ENCODE results near the gene HDAC8. TPM values are rescaled to one million over a fixed set of nuclear protein-coding genes. Genes with fewer than 3 reads are reported as not detected.
"Not testable (repeated sequence)": the region's sequence is repeated elsewhere in the genome, so short reads cannot be mapped to it uniquely, and the experiment has no call there.

The HDAC8 gene
- polyA plus RNA-seq, 3 donors: 12.2 to 27.8 (median 14.9) TPM

DNA sequence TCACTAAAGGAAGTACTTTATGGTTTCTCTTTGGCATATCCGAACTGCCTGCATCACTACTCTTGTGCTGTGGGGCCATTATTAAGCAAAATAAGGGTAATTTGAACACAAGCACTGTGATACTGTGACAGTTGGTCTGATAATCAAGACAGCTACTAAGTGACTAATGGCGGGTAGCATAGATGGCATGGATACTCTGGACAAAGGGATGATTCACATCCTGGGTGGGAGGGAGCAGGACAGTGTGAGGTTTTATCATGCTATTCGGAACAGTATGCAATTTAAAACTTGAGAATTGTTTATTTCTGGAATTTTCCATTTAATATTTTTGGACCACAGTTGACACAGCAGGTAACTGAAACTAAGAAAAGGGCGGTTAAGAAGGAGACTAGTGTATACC is 214.3 kb downstream of the HDAC8 start:
- WGBS, 3 donors: 84 to 99% (median 95%) methylated on average over 4 of the region's 4 CpGs
- no peak overlapping the region for H3K27ac ChIP-seq (ENCODE audit: low read depth, low read length)

DNA sequence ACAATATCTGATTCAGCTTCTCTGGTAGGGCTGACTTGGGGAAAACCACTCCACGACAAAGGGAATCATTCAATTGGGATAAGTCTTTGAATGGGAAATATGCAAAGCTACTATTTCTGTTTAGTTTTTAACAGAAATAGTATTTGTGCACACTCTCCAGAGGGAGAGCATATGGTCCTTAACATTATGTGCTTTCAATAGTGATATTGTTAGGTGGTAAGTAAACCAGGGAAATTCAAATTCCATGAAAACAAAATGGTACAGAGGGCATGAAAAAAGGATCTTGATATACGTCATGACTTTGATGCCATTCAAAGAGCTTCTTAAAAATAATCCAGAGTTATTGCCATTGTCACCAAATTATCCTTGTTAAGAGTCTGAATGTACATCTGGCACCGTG is 219.9 kb downstream of the HDAC8 start:
- H3K27ac ChIP-seq (ENCODE audit: low read depth, low read length): no peak overlapping the region
- WGBS, 3 donors: 73 to 93% (median 92%) methylated on average over 3 of the region's 3 CpGs

GRCh38 chrX:72351606-72352334 is 220.9 kb downstream of the HDAC8 start:
- 58 to 84% (median 77%) methylated on average over 8 of the region's 8 CpGs for WGBS, 3 donors
- no peak overlapping the region for H3K27ac ChIP-seq (ENCODE audit: low read depth, low read length)

DNA sequence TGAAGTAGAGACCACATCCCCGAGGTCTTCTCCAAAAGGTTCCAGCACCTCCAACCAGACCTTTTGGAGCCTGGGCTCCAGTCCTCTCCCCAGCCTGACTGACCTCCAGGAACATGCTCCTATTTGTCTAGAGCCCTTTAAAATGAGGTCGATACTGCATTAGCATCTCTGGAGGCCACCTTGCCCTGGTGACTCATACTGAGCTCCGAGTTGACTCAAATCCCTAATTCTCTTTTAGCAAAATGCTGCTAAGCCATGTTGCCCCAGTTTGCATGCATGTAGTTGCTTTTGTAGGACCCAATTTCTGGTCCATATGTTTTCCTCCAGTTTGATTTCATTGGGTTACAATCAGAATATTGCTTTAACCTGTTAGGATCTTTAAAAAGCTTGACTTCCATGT is 223.5 kb downstream of the HDAC8 start:
- H3K27ac ChIP-seq (ENCODE audit: low read depth, low read length): no peak overlapping the region
- 57 to 95% (median 80%) methylated on average over 3 of the region's 3 CpGs for WGBS, 3 donors

GRCh38 chrX:72348247-72348979 is 224.2 kb downstream of the HDAC8 start:
- no peak overlapping the region for H3K27ac ChIP-seq (ENCODE audit: low read depth, low read length)
- 90 to 99% (median 95%) methylated on average over 5 of the region's 5 CpGs for WGBS, 3 donors

DNA sequence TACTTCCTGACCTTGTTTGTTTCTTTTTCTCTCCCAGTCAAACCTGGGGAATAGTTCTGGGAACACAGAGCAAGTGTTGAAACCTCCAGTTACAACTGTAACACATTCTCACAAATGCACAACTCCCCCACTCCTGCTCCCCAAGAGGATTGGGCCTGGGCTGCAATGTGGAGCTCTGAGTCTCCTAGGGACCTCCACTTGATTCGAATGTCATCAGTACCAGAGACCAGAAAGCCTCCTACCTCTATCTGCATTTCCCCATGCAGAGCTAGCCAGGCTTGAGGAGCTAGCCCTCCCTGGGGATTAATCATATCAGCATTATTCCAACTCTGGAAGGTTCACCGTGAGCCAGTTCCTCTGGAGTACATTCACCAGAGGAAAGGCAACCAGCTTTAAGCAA is 225.3 kb downstream of the HDAC8 start:
- H3K27ac ChIP-seq (ENCODE audit: low read depth, low read length): no peak overlapping the region
- 41 to 61% (median 44%) methylated on average over 2 of the region's 2 CpGs for WGBS, 3 donors

GRCh38 chrX:72346302-72346949 is 226.2 kb downstream of the HDAC8 start:
- WGBS, 3 donors: 68 to 93% (median 88%) methylated on average over 6 of the region's 6 CpGs

GRCh38 chrX:72340626-72341025 is 232.0 kb downstream of the HDAC8 start:
- no peak overlapping the region for H3K27ac ChIP-seq (ENCODE audit: low read depth, low read length)
- 67 to 91% (median 89%) methylated on average over 2 of the region's 2 CpGs for WGBS, 3 donors

More at GRCh38 chrX:72346302-72346949, 226.2 kb downstream of the HDAC8 start:
- no peak overlapping the region for H3K27ac ChIP-seq (ENCODE audit: low read depth, low read length)

DNA sequence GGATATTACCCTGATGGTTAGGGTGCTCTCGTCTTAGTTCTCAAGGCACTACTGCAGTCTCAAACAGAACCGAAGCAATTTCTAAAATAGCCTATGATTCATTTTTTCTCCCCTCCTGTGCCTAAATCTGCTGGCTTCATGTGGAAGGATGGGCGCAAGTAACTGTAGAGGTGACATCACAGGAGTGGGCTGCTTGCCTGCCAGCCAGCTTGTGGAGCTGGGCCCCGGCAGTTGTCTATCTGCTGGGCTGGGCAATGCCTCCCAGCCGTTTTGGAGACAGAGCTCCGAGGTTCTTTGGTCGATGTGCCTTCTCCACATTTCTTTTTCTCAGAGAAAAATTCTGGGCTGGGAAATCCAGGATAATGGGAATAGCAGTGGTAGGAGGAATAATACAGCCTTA is 232.6 kb downstream of the HDAC8 start:
- 83 to 95% (median 90%) methylated on average over 7 of the region's 7 CpGs for WGBS, 3 donors

DNA sequence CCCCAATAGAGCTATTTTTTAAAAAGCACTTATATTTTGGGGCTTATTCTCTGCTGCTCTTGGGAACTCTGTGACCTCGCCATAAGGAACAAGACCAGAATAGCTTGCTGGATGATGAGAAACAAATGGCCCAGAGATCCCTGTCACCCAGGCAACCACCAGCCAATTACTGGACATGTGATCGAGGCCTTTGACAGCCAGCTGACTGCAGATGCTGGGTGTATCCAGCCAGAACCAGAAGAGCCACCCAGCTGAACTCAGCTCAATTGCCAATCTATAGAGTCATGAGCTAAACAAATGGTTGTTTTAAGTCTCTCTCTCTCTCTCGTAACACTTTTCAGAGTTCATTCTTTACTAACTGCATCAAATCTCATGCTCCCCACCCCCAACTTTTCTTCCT is 242.5 kb downstream of the HDAC8 start:
- no peak overlapping the region for H3K27ac ChIP-seq (ENCODE audit: low read depth, low read length)
- 81 to 93% (median 86%) methylated on average over 3 of the region's 3 CpGs for WGBS, 3 donors

More for the DNA sequence above, 232.6 kb downstream of the HDAC8 start:
- no peak overlapping the region for H3K27ac ChIP-seq (ENCODE audit: low read depth, low read length)

GRCh38 chrX:72326605-72327300 is 245.9 kb downstream of the HDAC8 start:
- 75 to 93% (median 90%) methylated on average over 8 of the region's 8 CpGs for WGBS, 3 donors
- no peak overlapping the region for H3K27ac ChIP-seq (ENCODE audit: low read depth, low read length)

DNA sequence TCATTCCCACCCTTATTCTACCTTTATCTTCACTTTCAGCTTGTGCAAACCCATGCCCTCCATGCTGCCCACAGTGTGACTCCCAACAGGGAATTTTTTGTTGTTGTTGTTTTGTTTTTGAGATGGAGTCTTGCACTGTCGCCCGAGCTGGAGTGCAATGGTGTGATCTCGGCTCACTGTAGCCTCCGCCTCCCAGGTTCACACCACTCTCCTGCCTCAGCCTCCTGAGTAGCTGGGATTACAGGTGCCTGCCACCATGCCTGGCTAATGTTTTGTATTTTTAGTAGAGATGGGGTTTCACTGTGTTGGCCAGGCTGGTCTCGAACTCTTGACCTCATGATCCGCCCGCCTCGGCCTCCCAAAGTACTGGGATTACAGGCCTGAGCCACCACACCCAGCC is 253.0 kb downstream of the HDAC8 start:
- H3K27ac ChIP-seq (ENCODE audit: low read depth, low read length): not testable (repeated sequence)
- 89 to 99% (median 94%) methylated on average over 8 of the region's 8 CpGs for WGBS, 3 donors

GRCh38 chrX:72317139-72317538 is 255.5 kb downstream of the HDAC8 start:
- WGBS, 3 donors: 71 to 100% (median 89%) methylated on average over 4 of the region's 4 CpGs

GRCh38 chrX:72316408-72317110 is 256.1 kb downstream of the HDAC8 start:
- no peak overlapping the region for H3K27ac ChIP-seq (ENCODE audit: low read depth, low read length)
- 30 to 71% (median 45%) methylated on average over 9 to 12 of the region's 12 CpGs for WGBS, 3 donors

More at GRCh38 chrX:72317139-72317538, 255.5 kb downstream of the HDAC8 start:
- H3K27ac ChIP-seq (ENCODE audit: low read depth, low read length): no peak overlapping the region

GRCh38 chrX:72314881-72315280 is 257.8 kb downstream of the HDAC8 start:
- no peak overlapping the region for H3K27ac ChIP-seq (ENCODE audit: low read depth, low read length)
- 76 to 92% (median 83%) methylated on average over 3 of the region's 3 CpGs for WGBS, 3 donors

DNA sequence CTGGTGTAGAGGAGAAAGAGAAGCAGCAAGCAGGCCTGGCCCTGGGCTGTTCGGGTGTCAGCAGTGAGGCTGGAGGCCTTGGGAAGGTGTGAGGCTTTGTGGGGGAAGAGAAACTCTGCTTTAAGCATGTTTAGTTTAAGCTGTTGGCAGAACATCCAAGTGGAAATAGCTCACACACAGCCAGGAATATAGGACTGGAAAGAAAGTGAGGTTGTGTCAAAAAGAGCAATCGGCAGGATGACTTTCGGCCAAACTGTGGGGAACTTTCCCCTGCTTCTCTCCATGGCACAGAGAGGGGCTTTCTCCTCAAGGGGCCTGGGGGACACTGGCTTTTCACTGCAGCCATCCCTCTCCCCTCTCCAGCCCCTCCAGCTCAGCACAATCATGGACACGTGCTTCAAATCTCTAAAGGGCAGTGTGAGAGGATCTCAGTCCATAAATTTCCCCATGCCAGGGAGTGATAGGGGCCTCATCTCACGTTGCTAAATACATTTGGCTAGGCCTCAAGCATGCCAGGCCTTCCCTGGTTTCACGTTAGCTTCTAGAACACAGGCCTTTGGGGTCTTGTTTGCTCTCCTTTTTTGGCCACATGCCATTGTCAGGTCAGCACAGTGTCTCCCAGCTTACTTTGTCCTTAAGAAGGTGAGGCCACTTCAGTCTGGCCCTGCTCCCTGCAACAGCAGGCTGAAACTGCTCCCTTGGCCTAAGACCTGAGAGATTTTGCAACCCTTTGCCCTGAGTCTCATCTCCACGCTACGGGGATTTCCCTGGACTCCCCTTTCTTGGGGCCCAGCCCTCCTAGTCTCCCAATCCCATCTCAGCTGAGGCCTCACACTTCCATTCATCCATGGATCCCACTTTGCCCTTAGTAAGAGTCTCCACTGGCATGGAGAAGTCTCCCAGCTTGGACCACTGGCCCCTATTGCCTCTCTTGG is 258.7 kb downstream of the HDAC8 start:
- WGBS, 3 donors: 66 to 83% (median 68%) methylated on average over 8 of the region's 8 CpGs
- no peak overlapping the region for H3K27ac ChIP-seq (ENCODE audit: low read depth, low read length)

DNA sequence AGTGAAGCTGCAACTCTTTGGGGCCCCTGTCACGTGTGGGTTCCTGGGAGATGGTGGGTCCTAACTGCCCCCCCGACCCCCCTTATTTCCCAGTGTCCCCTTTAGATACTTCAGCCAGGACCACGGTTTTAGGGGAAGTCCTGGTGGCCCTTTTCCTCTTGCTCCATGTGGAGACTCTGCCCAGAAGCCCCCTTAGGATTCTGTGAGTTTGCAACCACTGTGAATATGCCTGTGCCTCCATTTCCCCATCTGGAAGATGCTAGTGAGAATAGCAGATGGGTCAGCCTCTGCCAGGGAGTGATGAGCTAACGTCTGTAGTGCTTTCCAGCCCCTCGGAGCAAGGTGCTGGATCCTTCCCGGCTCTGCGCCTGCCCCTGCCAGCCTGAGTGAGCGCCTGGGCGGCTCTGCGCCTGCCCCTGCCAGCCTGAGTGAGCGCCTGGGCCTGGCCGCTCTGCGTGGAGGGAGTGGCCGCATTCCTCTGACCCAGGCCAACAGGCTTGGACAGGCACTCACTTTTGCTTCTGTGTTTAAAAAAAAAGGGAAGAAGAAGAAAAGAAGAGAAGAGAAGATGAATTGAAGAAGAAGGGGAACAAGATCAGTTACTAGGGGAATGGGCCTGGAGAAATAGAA is 260.2 kb downstream of the HDAC8 start:
- WGBS, 3 donors: 56 to 87% (median 82%) methylated on average over 14 of the region's 14 CpGs
- H3K27ac ChIP-seq (ENCODE audit: low read depth, low read length): no peak overlapping the region
